GM23338 (cell line): Measurements from ENCODE around the gene SMG6.

ENCODE experiments used
- CREB1 ChIP-seq: fragments of 250-450 bp; sonication (Bioruptor Pico); IDR thresholded peaks from 2 replicates; pipeline ENCODE4 v1.5.0; 2020; ENCODE audit warnings: low read depth, mild to moderate bottlenecking, moderate library complexity
- EZH2 ChIP-seq: fragments of 200-600 bp; sonication (generic); IDR thresholded peaks from one replicate; pipeline ENCODE4 v1.8.0; 2017; ENCODE audit warnings: antibody characterized with exemption, mild to moderate bottlenecking, low read depth; ENCODE audit not compliant: unreplicated experiment
- EZH2phosphoT487 ChIP-seq: fragments of 200-600 bp; sonication (generic); IDR thresholded peaks from one replicate; pipeline ENCODE4 v1.8.1; 2018; ENCODE audit warnings: antibody characterized with exemption; ENCODE audit not compliant: unreplicated experiment
- JUNB ChIP-seq: IDR thresholded peaks from one replicate; pipeline ENCODE4 v1.6.1; 2016; ENCODE audit warnings: antibody characterized with exemption; ENCODE audit not compliant: unreplicated experiment
- NANOG ChIP-seq: IDR thresholded peaks from 2 replicates; pipeline ENCODE4 v1.6.1; 2016; ENCODE audit warnings: antibody characterized with exemption, borderline replicate concordance
- POLR2AphosphoS5 ChIP-seq: IDR thresholded peaks from 2 replicates; pipeline ENCODE4 v1.6.1; 2016; ENCODE audit warnings: antibody characterized with exemption, low read depth
- ZNF331 ChIP-seq: fragments of 250-450 bp; sonication (Bioruptor Pico); IDR thresholded peaks from 2 replicates; pipeline ENCODE4 v1.5.0; 2020; ENCODE audit warnings: low read depth, mild to moderate bottlenecking, moderate library complexity
- TF ChIP-seq, protein P1 (sequence below), 2 experiments: fragments of 200-600 bp in 1 of 2; sonication (generic) in 1 of 2; conservative IDR thresholded peaks; 2 replicates each; pipeline versions ENCODE4 v1.5.1 to v1.6.1; 2016 to 2017; ENCODE audit warnings: antibody characterized with exemption in 2 of 2, low read depth in 2 of 2, mild to moderate bottlenecking in 2 of 2, moderate library complexity in 1 of 2
- TF ChIP-seq, protein P2 (sequence below): IDR thresholded peaks from 2 replicates; pipeline ENCODE4 v1.6.1; 2016; ENCODE audit warnings: antibody characterized with exemption
- TF ChIP-seq, protein P3 (sequence below): IDR thresholded peaks from one replicate; pipeline ENCODE4 v1.6.1; 2018; ENCODE audit warnings: antibody characterized with exemption; ENCODE audit not compliant: unreplicated experiment

- TF ChIP-seq, protein P1, sequence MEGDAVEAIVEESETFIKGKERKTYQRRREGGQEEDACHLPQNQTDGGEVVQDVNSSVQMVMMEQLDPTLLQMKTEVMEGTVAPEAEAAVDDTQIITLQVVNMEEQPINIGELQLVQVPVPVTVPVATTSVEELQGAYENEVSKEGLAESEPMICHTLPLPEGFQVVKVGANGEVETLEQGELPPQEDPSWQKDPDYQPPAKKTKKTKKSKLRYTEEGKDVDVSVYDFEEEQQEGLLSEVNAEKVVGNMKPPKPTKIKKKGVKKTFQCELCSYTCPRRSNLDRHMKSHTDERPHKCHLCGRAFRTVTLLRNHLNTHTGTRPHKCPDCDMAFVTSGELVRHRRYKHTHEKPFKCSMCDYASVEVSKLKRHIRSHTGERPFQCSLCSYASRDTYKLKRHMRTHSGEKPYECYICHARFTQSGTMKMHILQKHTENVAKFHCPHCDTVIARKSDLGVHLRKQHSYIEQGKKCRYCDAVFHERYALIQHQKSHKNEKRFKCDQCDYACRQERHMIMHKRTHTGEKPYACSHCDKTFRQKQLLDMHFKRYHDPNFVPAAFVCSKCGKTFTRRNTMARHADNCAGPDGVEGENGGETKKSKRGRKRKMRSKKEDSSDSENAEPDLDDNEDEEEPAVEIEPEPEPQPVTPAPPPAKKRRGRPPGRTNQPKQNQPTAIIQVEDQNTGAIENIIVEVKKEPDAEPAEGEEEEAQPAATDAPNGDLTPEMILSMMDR (conservative IDR thresholded peaks at IDR 0.05; ENCODE audit: low read depth in 2 of 2) = no peak
- TF ChIP-seq, protein P2, sequence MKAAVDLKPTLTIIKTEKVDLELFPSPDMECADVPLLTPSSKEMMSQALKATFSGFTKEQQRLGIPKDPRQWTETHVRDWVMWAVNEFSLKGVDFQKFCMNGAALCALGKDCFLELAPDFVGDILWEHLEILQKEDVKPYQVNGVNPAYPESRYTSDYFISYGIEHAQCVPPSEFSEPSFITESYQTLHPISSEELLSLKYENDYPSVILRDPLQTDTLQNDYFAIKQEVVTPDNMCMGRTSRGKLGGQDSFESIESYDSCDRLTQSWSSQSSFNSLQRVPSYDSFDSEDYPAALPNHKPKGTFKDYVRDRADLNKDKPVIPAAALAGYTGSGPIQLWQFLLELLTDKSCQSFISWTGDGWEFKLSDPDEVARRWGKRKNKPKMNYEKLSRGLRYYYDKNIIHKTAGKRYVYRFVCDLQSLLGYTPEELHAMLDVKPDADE = no peak
- TF ChIP-seq NANOG = no peak
- no peak for TF ChIP-seq EZH2
- no peak for TF ChIP-seq POLR2AphosphoS5
- TF ChIP-seq EZH2phosphoT487 = no peak
- no peak for TF ChIP-seq ZNF331 (CRISPR knock-in tag)
- no peak for TF ChIP-seq CREB1 (CRISPR knock-in tag)
- TF ChIP-seq JUNB = no peak
- TF ChIP-seq, protein P3, sequence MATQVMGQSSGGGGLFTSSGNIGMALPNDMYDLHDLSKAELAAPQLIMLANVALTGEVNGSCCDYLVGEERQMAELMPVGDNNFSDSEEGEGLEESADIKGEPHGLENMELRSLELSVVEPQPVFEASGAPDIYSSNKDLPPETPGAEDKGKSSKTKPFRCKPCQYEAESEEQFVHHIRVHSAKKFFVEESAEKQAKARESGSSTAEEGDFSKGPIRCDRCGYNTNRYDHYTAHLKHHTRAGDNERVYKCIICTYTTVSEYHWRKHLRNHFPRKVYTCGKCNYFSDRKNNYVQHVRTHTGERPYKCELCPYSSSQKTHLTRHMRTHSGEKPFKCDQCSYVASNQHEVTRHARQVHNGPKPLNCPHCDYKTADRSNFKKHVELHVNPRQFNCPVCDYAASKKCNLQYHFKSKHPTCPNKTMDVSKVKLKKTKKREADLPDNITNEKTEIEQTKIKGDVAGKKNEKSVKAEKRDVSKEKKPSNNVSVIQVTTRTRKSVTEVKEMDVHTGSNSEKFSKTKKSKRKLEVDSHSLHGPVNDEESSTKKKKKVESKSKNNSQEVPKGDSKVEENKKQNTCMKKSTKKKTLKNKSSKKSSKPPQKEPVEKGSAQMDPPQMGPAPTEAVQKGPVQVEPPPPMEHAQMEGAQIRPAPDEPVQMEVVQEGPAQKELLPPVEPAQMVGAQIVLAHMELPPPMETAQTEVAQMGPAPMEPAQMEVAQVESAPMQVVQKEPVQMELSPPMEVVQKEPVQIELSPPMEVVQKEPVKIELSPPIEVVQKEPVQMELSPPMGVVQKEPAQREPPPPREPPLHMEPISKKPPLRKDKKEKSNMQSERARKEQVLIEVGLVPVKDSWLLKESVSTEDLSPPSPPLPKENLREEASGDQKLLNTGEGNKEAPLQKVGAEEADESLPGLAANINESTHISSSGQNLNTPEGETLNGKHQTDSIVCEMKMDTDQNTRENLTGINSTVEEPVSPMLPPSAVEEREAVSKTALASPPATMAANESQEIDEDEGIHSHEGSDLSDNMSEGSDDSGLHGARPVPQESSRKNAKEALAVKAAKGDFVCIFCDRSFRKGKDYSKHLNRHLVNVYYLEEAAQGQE = no peak
Measured at GRCh38 chr17:2198927-2199326, 104.7 kb downstream of the SMG6 start.
